Lower lobe of right lung (tissue), 2 donors: Measurements from ENCODE around the gene FAM170B. TPM values are rescaled to one million over a fixed set of nuclear protein-coding genes. Genes with fewer than 3 reads are reported as not detected.

ENCODE experiments used
- ATAC-seq, 2 donors: fragments of 200-7000 bp; cut with Tn5 transposase; one replicate each; pipeline ENCODE4 v1.9.1; 2020 to 2022; ENCODE audit warnings: mild to moderate bottlenecking in 2 of 2, moderate library complexity in 2 of 2
- DNase-seq: peaks from one replicate; pipeline ENCODE4 v3.0.0-alpha.2; 2020
- H3K27ac ChIP-seq: fragments of 200-600 bp; one replicate; pipeline ENCODE4 v1.8.0; 2022
- H3K27me3 ChIP-seq: fragments of 200-600 bp; one replicate; pipeline ENCODE4 v1.8.0; 2022; ENCODE audit warnings: low read depth
- H3K36me3 ChIP-seq: fragments of 200-600 bp; one replicate; pipeline ENCODE4 v1.8.0; 2022; ENCODE audit warnings: mild to moderate bottlenecking
- H3K4me1 ChIP-seq: fragments of 200-600 bp; one replicate; pipeline ENCODE4 v1.8.0; 2022
- H3K4me3 ChIP-seq: fragments of 200-600 bp; one replicate; pipeline ENCODE4 v1.8.0; 2022; ENCODE audit warnings: mild to moderate bottlenecking
- H3K9me3 ChIP-seq: fragments of 200-600 bp; one replicate; pipeline ENCODE4 v1.8.0; 2022
- CTCF ChIP-seq: fragments of 200-600 bp; IDR thresholded peaks from one replicate; pipeline ENCODE4 v1.8.0; 2022; ENCODE audit warnings: antibody characterized with exemption, mild to moderate bottlenecking
- intact Hi-C: fragments of 100-400 bp; cut with DNase I; formaldehyde crosslinking; loops from one replicate; pipeline ENCODE4 v1.11.0; 2022
- long read RNA-seq: library from polyadenylated mRNA; unstranded; transcript quantifications from one replicate; pipeline ENCODE4 v2.0.0, GENCODE V29; 2021
- total RNA-seq: library from RNA; stranded (reverse); fragmentation: NEBNext Ultra II Directional; extraction: Animal tissue kit (Norgen Biotek cat#: 25700); gene quantifications from one replicate; pipeline ENCODE4 v1.2.1, GENCODE V29; 2021
- donor health status: DM: no; HTN: yes; CAD: no; lungs with severe emphysema.

Gene FAM170B
- not detected for total RNA-seq
- long read RNA-seq = 0 reads

- DNase-seq (no peak), ATAC-seq (peak in 1 of 2 donors; percentile 11)
- Histone ChIP-seq H3K4me1 (peaks cover 7% of the 10 kb centered on the region), H3K9me3 (no peaks in the 10 kb centered on the region), H3K27ac (no peak within 1 kb of the TSS), H3K27me3 (no peaks in the 10 kb centered on the region), H3K4me3 (no peak within 1 kb of the TSS), H3K36me3 (no peaks in the 10 kb centered on the region)
- intact Hi-C loops = no loop called here
- TF ChIP-seq CTCF = no peak
Measured at GRCh38 chr10:49133706-49134248, at the start of gene FAM170B. Gene FAM170B (minus strand): TSS chr10:49134021. CDS start chr10:49133918, 103 bp downstream.

DNA sequence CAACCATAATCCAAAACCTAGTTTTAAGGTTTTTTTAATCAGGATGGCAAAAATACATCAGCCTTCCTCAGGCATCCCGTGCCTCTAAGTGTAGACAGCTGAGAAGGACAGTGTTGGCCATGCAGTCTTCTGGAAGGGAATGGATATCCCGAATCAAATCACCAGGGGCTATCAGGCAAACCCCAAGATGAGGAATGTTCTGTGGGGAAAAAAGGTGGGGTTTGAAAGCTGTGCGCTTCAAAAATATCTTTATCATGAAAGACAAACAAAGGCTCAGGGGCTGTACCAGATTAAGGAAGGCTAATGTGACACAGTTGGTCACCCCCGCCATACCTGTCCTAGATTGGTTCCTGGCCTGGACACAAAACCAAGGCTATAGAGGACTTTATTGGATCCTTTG lies 49.0 kb upstream of the FAM170B start:
- H3K27ac ChIP-seq = no peak overlapping the region
- H3K9me3 ChIP-seq = no peaks in the 10 kb centered on the region
- DNase-seq (no peak), ATAC-seq (no peak)
- intact Hi-C loops = no loop called here
- no peak overlapping the region for H3K4me3 ChIP-seq
- peaks cover 59% of the 10 kb centered on the region for H3K4me1 ChIP-seq
- TF ChIP-seq CTCF = no peak
- no peaks in the 10 kb centered on the region for H3K36me3 ChIP-seq
- H3K27me3 ChIP-seq = no peaks in the 10 kb centered on the region

DNA sequence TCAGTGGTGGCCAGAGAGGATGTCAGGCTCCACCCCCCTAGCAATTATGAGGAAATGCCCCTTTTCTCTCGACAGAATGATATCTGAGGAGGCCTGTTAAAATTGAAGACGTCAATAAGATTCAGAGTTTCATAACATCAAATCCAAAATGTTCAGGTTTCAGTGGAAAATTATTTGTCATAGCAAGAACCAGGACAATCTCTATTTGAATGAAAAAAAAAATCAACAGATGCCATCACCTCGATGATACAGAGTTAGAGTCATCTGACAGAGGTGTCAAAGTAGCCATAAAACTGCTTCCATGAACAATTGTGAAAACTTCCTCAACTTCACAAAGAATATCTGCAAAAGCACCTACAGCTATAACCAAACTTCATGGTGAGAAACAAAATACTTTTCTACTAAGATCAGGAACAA lies 46.6 kb upstream of the FAM170B start:
- intact Hi-C loops = no loop called here
- H3K36me3 ChIP-seq = no peaks in the 10 kb centered on the region
- no peak for ATAC-seq
- peaks cover 56% of the 10 kb centered on the region for H3K4me1 ChIP-seq
- TF ChIP-seq CTCF = no peak
- no peak for DNase-seq
- no peaks in the 10 kb centered on the region for H3K27me3 ChIP-seq
- no peaks in the 10 kb centered on the region for H3K9me3 ChIP-seq
- H3K4me3 ChIP-seq = no peak overlapping the region
- H3K27ac ChIP-seq = no peak overlapping the region

DNA sequence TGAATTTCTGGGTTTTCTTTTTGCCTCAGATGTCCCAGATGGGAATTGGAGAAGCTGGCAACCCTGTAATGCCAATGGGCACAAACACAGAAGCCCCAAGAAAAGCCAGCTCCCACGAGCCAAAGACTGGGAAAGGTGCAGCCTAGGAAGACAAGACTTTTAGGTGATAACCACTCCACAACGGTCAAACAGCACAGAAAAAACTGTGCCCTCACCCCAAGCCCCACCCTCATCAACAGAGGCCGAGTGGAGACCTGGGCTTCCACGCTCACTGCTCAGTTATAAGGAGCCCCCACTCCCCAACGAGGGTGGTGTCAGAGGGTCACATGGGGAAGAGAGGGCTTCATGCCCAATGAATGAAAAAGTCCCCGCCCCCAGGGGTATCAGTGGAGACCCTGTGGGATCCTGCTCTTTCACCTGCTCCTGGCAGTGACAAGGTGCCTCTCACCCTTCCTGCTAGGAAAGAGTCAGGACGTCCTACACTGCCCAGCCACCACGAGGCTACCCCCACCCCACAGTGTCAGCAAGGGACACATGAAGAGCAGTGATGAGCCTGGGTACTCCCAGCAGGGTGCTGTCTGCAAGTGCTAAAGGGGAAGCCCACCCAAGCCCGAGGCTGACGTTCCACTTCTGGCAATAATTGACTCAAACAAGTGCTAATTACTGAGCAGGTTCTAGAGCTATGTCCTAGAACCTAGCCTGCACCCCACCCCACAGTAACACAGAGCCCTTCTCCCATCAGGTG lies 46.0 kb upstream of the FAM170B start:
- no peak for TF ChIP-seq CTCF
- intact Hi-C loops = no loop called here
- H3K27ac ChIP-seq = no peak overlapping the region
- no peak overlapping the region for H3K4me3 ChIP-seq
- no peaks in the 10 kb centered on the region for H3K27me3 ChIP-seq
- ATAC-seq (no peak), DNase-seq (no peak)
- no peaks in the 10 kb centered on the region for H3K9me3 ChIP-seq
- H3K4me1 ChIP-seq = peaks cover 50% of the 10 kb centered on the region
- H3K36me3 ChIP-seq = no peaks in the 10 kb centered on the region

DNA sequence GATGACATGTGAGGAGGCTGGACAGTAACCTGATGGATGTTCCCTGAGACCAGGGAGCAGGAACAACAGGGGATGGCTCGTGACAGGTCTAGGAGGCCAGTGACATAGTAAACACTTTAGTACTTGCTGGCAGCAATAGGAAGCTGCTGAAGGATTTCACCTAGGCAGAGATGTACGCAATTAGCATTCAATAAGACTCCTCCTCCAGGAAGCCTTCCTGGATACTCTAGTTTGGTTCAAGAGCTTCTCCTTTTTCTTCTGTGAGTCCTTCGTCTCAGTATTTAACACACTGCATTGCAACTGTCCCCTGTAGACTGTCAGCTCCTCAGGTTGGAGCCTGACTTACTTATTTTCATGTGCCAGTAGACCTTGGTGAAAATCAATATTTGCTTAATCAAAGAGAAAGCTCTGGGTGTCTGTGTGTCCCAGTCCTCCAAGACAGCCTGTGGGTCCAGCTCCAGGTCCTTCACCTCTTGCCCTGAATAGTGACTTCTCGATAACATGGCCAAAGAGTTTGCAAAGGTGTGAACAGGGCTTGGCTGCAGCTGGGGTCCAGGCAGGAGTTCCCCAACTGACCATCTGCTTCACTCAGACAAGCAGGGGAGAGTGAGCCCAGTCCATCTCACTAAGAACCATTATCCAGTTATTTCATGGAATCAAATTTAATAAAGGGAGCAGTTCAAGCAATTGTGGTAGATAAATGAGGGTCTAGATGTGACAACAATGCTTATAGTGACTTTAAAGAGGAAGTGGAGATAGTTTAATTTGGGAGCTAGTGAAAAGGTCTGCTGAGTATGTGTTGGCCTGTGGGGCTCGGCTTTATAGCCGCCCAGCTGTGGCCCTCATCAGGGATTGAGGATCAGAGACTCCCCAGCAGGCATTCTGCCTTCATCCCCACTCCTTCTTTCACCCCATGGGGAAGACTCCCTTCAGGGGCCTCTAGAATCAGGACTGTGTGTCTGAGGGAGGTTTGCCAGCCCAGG lies 45.0 kb upstream of the FAM170B start:
- no peak for TF ChIP-seq CTCF
- H3K9me3 ChIP-seq = no peaks in the 10 kb centered on the region
- H3K4me3 ChIP-seq = no peak overlapping the region
- no peak for DNase-seq
- H3K27me3 ChIP-seq = no peaks in the 10 kb centered on the region
- no peak overlapping the region for H3K27ac ChIP-seq
- intact Hi-C loops = no loop called here
- H3K4me1 ChIP-seq = peaks cover 44% of the 10 kb centered on the region
- no peak for ATAC-seq
- H3K36me3 ChIP-seq = no peaks in the 10 kb centered on the region
